AG10803 (cell line): Measurements from ENCODE around the gene IL33.

Source experiments
- DNase-seq: peaks from one replicate; pipeline ENCODE4 v3.0.0; 2010; ENCODE audit warnings: low read depth
- H3K4me3 ChIP-seq: 2 replicates; pipeline ENCODE4 v1.5.1; 2011; ENCODE audit warnings: mild to moderate bottlenecking, low read length, control low read depth
- CTCF ChIP-seq: conservative IDR thresholded peaks from 2 replicates; pipeline ENCODE4 v1.5.1; 2011; ENCODE audit warnings: mild to moderate bottlenecking, low read length, control low read depth, inconsistent platforms

Gene IL33

DNA sequence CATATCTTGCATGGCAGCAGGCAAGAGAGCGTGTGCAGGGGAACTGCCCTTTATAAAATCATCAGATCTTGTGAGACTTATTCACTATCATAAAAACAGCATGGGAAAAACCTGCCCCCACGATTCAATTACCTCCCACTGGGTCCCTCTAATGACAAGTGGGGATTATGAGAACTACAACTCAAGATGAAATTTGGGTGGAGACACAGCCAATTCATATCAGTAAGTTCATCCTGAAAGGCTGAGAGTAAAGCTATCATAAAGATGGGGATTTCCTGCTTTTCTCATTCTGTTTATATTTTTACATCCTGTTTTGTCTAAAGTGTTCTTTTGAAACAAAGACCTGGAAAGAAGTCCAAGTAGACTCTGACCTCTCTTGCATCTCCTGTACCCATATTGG is 28.9 kb upstream of the IL33 start:
- no peak for TF ChIP-seq CTCF
- DNase-seq = no peak
- no peak overlapping the region for H3K4me3 ChIP-seq

DNA sequence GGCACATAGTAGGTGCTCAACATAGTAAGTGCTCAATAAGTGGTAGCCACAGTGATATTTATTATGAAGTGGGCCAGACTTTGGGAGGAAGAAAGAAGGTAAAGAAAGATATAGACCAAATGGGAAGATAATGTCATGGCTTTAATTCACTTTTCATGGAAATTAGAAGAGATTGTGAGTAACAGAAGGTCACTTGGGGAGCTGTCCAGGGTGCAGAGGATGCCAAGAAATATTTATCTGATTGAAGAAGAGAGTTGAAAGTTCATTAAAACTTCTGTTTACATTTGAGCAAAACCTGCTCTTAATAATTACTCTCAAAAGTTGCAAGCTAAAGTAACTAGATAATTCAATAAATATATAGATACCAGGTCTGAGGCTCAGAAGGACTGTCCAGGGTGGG is 28.3 kb upstream of the IL33 start:
- no peak for TF ChIP-seq CTCF
- no peak for DNase-seq
- no peak overlapping the region for H3K4me3 ChIP-seq

GRCh38 chr9:6188466-6188865 is 27.1 kb upstream of the IL33 start:
- DNase-seq = no peak
- TF ChIP-seq CTCF = no peak
- no peak overlapping the region for H3K4me3 ChIP-seq

DNA sequence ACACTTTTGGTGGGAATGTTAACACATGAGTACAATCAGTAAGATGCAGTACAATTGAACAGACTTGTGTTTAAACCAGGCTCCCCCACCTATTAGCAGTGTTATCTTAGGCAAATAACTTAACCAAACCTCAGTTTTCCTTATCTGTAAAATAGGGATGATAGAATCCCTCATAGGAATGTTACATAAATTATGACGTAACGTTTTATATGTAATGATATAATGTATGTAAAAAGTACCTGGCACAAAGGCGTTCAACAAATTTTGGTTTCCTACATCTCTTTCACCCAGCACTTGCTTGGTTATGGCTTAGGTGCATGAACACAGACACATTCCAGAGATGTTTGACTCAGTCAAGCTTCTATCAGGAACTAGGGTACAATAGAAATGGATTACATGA is 26.7 kb upstream of the IL33 start:
- H3K4me3 ChIP-seq = no peak overlapping the region
- TF ChIP-seq CTCF = no peak
- DNase-seq = no peak

GRCh38 chr9:6194934-6195333 is 20.7 kb upstream of the IL33 start:
- DNase-seq = no peak
- peak; percentile 39 for TF ChIP-seq CTCF

DNA sequence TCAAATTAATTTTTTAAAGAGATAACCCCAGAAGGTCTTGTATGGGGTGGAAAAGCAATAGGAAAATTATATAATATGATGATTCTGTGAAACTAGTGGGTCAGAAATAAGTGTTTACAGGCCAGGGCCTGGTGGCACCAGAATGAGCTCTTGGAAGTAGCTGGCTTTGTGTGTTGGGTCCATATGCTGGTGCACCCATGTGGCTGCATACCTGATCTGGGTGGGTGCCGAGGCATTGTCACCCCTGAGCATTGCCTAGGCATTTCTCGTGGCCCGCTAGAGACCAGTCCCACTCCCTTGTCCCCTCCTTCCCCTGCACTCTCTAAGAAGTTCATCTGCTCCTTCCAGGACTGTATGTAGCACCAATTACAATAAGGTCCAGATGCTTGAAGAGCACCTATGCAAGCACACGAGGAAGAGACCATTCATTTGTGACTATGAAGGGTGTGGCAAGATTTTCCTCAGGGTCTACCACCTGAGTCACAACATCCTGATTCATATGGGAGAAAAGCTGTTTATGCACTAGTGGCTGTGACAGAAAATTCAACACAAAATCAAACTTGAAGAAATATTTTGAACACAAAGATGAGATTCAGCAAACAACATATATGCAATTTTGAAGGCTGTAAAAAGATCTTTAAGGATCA is 19.8 kb upstream of the IL33 start:
- DNase-seq = no peak
- no peak for TF ChIP-seq CTCF
- H3K4me3 ChIP-seq = no peak overlapping the region

More at GRCh38 chr9:6194934-6195333, 20.7 kb upstream of the IL33 start:
- no peak overlapping the region for H3K4me3 ChIP-seq

DNA sequence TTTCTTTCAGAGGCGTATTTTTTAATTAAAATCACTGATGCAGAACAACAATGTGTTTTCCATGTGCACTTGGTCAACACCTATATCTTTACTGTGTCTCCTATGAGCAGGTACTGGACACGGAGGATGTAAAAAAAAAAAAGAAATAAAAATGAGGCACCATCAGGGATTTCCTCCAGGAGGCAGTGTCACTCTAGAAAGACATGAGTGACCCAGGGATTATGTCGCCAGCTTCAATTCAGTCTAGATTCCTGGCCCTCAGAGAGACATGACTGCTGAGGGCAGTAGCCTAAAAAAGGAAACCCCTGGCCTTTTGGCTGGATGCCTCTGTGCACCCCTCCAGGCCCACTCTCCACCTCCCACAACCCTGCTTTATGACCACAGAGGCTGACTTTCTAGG is 18.3 kb upstream of the IL33 start:
- no peak overlapping the region for H3K4me3 ChIP-seq
- TF ChIP-seq CTCF = peak; percentile 55
- peak; percentile 13 for DNase-seq
